K562 (cell line): Measurements from ENCODE around the gene SLC30A3. TPM values are rescaled to one million over a fixed set of nuclear protein-coding genes. Genes with fewer than 3 reads are reported as not detected.

Source experiments
- ATF1 ChIP-seq, 2 experiments: fragments of 450-650 bp in 1 of 2; IDR thresholded peaks; 2 replicates each; pipeline ENCODE4 v1.6.1; 2016; ENCODE audit warnings: missing compliant biosample characterization in 1 of 2, missing genetic modification characterization in 1 of 2
- BMI1 ChIP-seq: fragments of 150-350 bp; IDR thresholded peaks from 2 replicates; pipeline ENCODE4 v1.6.1; 2014; ENCODE audit warnings: low read length
- CBX1 ChIP-seq: sonication (generic); IDR thresholded peaks from 2 replicates; pipeline ENCODE4 v1.6.1; 2016; ENCODE audit warnings: antibody characterized with exemption, low read depth, mild to moderate bottlenecking
- HINFP ChIP-seq: fragments of 450-650 bp; conservative IDR thresholded peaks from 2 replicates; pipeline ENCODE4 v1.6.1; 2016; ENCODE audit warnings: missing genetic modification characterization, low read depth, mild to moderate bottlenecking, control low read depth, missing compliant biosample characterization
- MAFG ChIP-seq: fragments of 450-650 bp; conservative IDR thresholded peaks from 2 replicates; pipeline ENCODE4 v1.6.1; 2016; ENCODE audit warnings: missing genetic modification characterization, missing compliant biosample characterization
- MEIS2 ChIP-seq: fragments of 450-650 bp; IDR thresholded peaks from 2 replicates; pipeline ENCODE4 v1.6.1; 2014; ENCODE audit warnings: mild to moderate bottlenecking; ENCODE audit not compliant: partially characterized antibody
- MLX ChIP-seq, 2 experiments: fragments of 450-650 bp in 1 of 2; sonication (generic) in 1 of 2; formaldehyde crosslinking; conservative IDR thresholded peaks; 2 replicates each; pipeline versions ENCODE4 v1.4.0 to v1.8.1; 2020 to 2022; ENCODE audit warnings: mild to moderate bottlenecking in 1 of 2, missing genetic modification reagents in 1 of 2
- NEUROD1 ChIP-seq: fragments of 150-350 bp; IDR thresholded peaks from 2 replicates; pipeline ENCODE4 v1.6.1; 2014; ENCODE audit warnings: borderline replicate concordance, low read length, low read depth; ENCODE audit not compliant: partially characterized antibody
- NR3C1 ChIP-seq: sonication (generic); formaldehyde crosslinking; IDR thresholded peaks from 2 replicates; pipeline ENCODE4 v1.8.1; 2022; ENCODE audit warnings: missing genetic modification reagents
- PBX2 ChIP-seq, 2 experiments: IDR thresholded peaks in 1 of 2; conservative IDR thresholded peaks in 1 of 2; 2 replicates each; pipeline ENCODE4 v1.6.1; 2016; ENCODE audit warnings: low read depth in 2 of 2, mild to moderate bottlenecking in 1 of 2, missing compliant biosample characterization in 1 of 2, missing genetic modification characterization in 1 of 2, moderate library complexity in 1 of 2
- PREB ChIP-seq: sonication (generic); formaldehyde crosslinking; IDR thresholded peaks from 2 replicates; pipeline ENCODE4 v1.8.1; 2023; ENCODE audit warnings: mild to moderate bottlenecking, missing genetic modification reagents
- PRMT5 ChIP-seq: sonication (generic); formaldehyde crosslinking; IDR thresholded peaks from 2 replicates; pipeline ENCODE4 v1.5.0; 2020; ENCODE audit warnings: missing genetic modification reagents
- TCF7L2 ChIP-seq: fragments of 150-350 bp; IDR thresholded peaks from 2 replicates; pipeline ENCODE4 v1.6.1; 2016; ENCODE audit warnings: low read depth, mild to moderate bottlenecking, low read length, moderate library complexity
- TFAP4 ChIP-seq: sonication (generic); formaldehyde crosslinking; IDR thresholded peaks from 2 replicates; pipeline ENCODE4 v1.8.0; 2022; ENCODE audit warnings: missing genetic modification reagents, mild to moderate bottlenecking, moderate library complexity, borderline replicate concordance
- ZNF324 ChIP-seq: fragments of 250-450 bp; sonication (Bioruptor Pico); IDR thresholded peaks from 2 replicates; pipeline ENCODE4 v1.4.0; 2020; ENCODE audit warnings: mild to moderate bottlenecking
- ZNF639 ChIP-seq, 2 experiments: fragments of 200-800 bp in 1 of 2; sonication (Bioruptor generic) in 1 of 2; sonication (generic) in 1 of 2; formaldehyde crosslinking in 1 of 2; IDR thresholded peaks in 1 of 2; conservative IDR thresholded peaks in 1 of 2; 2 replicates each; pipeline versions ENCODE4 v1.5.0 to v1.6.1; 2016 to 2020; ENCODE audit warnings: missing compliant biosample characterization in 1 of 2, missing genetic modification characterization in 1 of 2, missing genetic modification reagents in 1 of 2
- polyA plus RNA-seq, 8 experiments: library from polyadenylated mRNA; depleted of rRNA in 4 of 8; stranded (reverse) in 5 of 8; unstranded in 3 of 8; fragments of >200 nt; fragmentation: Nextera tagmentation in 2 of 8; fragmentation: Illumina TruSeq in 1 of 8; extraction: Ambion mirVana in 2 of 8; extraction: Trizol in 1 of 8; gene quantifications; 2 replicates each; pipeline versions ENCODE4 v1.2.1 to v1.2.3, GENCODE V29; 2011 to 2014; ENCODE audit warnings: inconsistent platforms in 1 of 8, missing spikeins in 1 of 8
- total RNA-seq, 7 experiments: library from RNA; depleted of rRNA in 6 of 7; stranded (reverse); fragments of >200 nt in 6 of 7; fragmentation: Illumina TruSeq in 2 of 7; extraction: Trizol in 2 of 7; gene quantifications; 2 replicates each; pipeline versions ENCODE4 v1.2.1 to v1.2.3, GENCODE V29; 2011 to 2021; ENCODE audit warnings: low replicate concordance in 1 of 7

The SLC30A3 gene
- total and polyA plus RNA-seq, 9 of the 15 experiments (the other 6 are each of a cell fraction or from before 2014, with no cell fraction given): 0.03 to 2.7 (median 0.89) TPM; not detected in 1

GRCh38 chr2:27217173-27218121 lies 45.4 kb downstream of the SLC30A3 start, which contains the start of gene CAD (continued):
- TF ChIP-seq ZNF639 (CRISPR knock-in tag; conservative IDR thresholded peaks at IDR 0.05 in 1 of 2, IDR thresholded peaks at IDR 0.05 in 1 of 2) (0 out of 4 replicates have a peak, but pooled peaks of 1 of the 2 experiments have one; percentile 43), PRMT5 (0 out of 2 replicates have a peak, but pooled peaks have one; percentile 16), CBX1 (no peak), BMI1 (no peak), ATF1 (CRISPR knock-in tag; IDR thresholded peaks at IDR 0.05) (no peak), ATF1 (tag; IDR thresholded peaks at IDR 0.05) (peak; percentile 71), MAFG (tag) (no peak), NEUROD1 (no peak), NR3C1 (CRISPR knock-in tag) (peak; percentile 71; the same call in 1 of the 2 replicates), MLX (CRISPR knock-in tag; conservative IDR thresholded peaks at IDR 0.05) (no peak), MEIS2 (no peak), PBX2 (CRISPR knock-in tag; IDR thresholded peaks at IDR 0.05; ENCODE audit: low read depth) (no peak), PBX2 (tag; conservative IDR thresholded peaks at IDR 0.05; ENCODE audit: low read depth) (no peak), HINFP (tag) (no peak), PREB (CRISPR knock-in tag) (no peak), TCF7L2 (no peak), TFAP4 (peak; percentile 83), ZNF324 (no peak)
